Measurements from ENCODE around the gene OSER1. TPM values are rescaled to one million over a fixed set of nuclear protein-coding genes. Genes with fewer than 3 reads are reported as not detected.

The OSER1 gene
- total and polyA plus RNA-seq, 2 of the 8 experiments (the other 6 are each of a cell fraction or from before 2014, with no cell fraction given) = 24.5 to 31.8 TPM

DNA sequence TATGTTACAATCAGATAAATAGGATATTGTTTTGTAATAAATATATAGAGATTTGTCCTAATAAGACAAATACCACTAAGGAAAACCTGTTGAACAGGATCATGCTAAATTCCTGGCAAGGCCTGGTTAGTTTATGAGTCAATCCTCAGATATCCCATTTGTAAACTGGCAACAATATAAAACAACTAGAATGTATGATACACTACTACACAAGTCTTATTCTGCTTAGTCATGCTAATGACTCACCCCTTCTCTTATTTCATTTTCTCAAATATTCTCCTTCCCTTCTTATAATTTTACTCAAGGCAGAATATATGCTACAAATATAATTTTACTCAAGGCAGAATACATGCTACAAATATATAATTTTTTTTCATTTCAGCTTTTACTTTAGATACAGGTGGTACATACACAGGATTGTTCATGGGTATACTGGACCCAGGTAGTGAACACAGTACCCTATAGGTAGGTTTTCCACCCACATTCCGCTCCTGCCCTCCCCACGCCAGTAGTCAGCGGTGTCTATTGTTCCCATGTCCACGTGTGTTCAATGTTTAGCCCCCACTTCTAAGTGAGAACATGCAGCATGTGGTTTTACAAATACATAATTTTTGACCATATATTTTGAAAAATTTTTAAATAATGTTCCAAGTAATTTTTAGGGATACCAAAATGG lies 6.3 kb downstream of the OSER1 start:
- DNase-seq (ENCODE audit: low read depth in 1 of 2, low spot score in 2 of 2) (no peak), FAIRE-seq (no peak)
- Histone ChIP-seq H3K9me3 (ENCODE audit: insufficient read depth in 2 of 2, low read depth in 1 of 2, low read length in 1 of 2) (no peaks in the 10 kb centered on the region), H2BK15ac (ENCODE audit: low read length) (no peak overlapping the region), H2BK20ac (ENCODE audit: low read length) (no peak overlapping the region), H2AFZ (ENCODE audit: low read length) (no peak overlapping the region), H3K36me3 (ENCODE audit: control insufficient read depth in 2 of 4, insufficient read depth in 4 of 4, low read length in 3 of 4) (peaks cover 4 to 57% (median 29%) of the 10 kb centered on the region in 4 experiments; a peak in 7 of 8 replicates), H3K23ac (ENCODE audit: insufficient read length) (no peak overlapping the region), H2BK12ac (ENCODE audit: low read depth, low read length) (no peak overlapping the region), H3K4me3 (ENCODE audit: extremely low read depth in 1 of 4, insufficient read depth in 2 of 4, low read depth in 3 of 4, low read length in 4 of 4) (no peak overlapping the region), H2BK5ac (ENCODE audit: low read depth, low read length) (no peak overlapping the region), H3K14ac (ENCODE audit: insufficient read length) (no peak overlapping the region), H3K79me2 (ENCODE audit: control insufficient read depth in 1 of 2, insufficient read depth in 2 of 2, low read length in 2 of 2) (peaks cover 10 to 69% of the 10 kb centered on the region in 2 experiments), H3K18ac (ENCODE audit: extremely low read depth, low read length) (no peak overlapping the region), H4K5ac (ENCODE audit: insufficient read length, low read depth, low read length) (no peak overlapping the region), H3K4me2 (ENCODE audit: insufficient read depth in 1 of 2, low read depth in 2 of 2, low read length in 2 of 2) (no peak overlapping the region), H3K4ac (replicated peaks; ENCODE audit: insufficient read length, low read depth, low read length) (no peak overlapping the region), H4K91ac (replicated peaks; ENCODE audit: insufficient read length, low read length) (no peak overlapping the region), H3K27me3 (replicated peaks in 1 of 4; ENCODE audit: control insufficient read depth in 3 of 4, extremely low read depth in 1 of 4, insufficient read depth in 3 of 4, low read length in 3 of 4) (no peaks in the 10 kb centered on the region), H3K9ac (replicated peaks in 1 of 4; ENCODE audit: extremely low read depth in 1 of 4, low read depth in 3 of 4, low read length in 3 of 4) (no peak overlapping the region), H3K4me1 (replicated peaks in 1 of 4; ENCODE audit: control insufficient read depth in 3 of 4, insufficient read depth in 4 of 4, low read length in 3 of 4) (peaks cover 0 to 4% (median 2%) of the 10 kb centered on the region in 4 experiments; a peak in 3 of 7 replicates), H2BK120ac (replicated peaks; ENCODE audit: low read depth, low read length) (no peak overlapping the region), H4K8ac (ENCODE audit: extremely low read depth, insufficient read depth, low read length) (no peak overlapping the region), H3K23me2 (ENCODE audit: low read depth, low read length) (no peaks in the 10 kb centered on the region), H3K79me1 (ENCODE audit: low read depth, low read length) (no peaks in the 10 kb centered on the region; the same call in 1 of the 2 replicates), H4K20me1 (replicated peaks in 1 of 2; ENCODE audit: control insufficient read depth in 1 of 2, insufficient read depth in 2 of 2, low read length in 2 of 2) (peaks cover 7 to 8% of the 10 kb centered on the region in 2 experiments), H2AK5ac (ENCODE audit: low read depth, low read length) (no peak overlapping the region), H3K56ac (replicated peaks; ENCODE audit: insufficient read length, low read depth, low read length) (no peak overlapping the region), H3K27ac (ENCODE audit: low read depth, low read length) (no peak overlapping the region)
- 98% methylated on average over 4 of the region's 4 CpGs; no CpG with 5 or more reads in 1 of the 2 experiments for WGBS, 2 experiments (ENCODE audit: extremely low coverage in 1 of 2, insufficient coverage in 1 of 2, insufficient read length in 1 of 2, insufficient replicate concordance in 2 of 2, low coverage in 1 of 2, low lambda C conversion rate in 2 of 2, missing lambda C conversion rate in 1 of 2)
- ChIA-PET CTCF (ENCODE audit: partially characterized antibody) (no interaction called here), POLR2A (ENCODE audit: partially characterized antibody) (interaction anchor here (0.7 kb wide), 1 partner anchor 10 kb away, joined by 3 read pairs; no protein-coding TSS in a partner anchor)
- TF ChIP-seq SIN3A (conservative IDR thresholded peaks at IDR 0.05 in 1 of 2, IDR thresholded peaks at IDR 0.05 in 1 of 2; ENCODE audit: low read depth in 1 of 2, low read length in 2 of 2) = no peak
- TF ChIP-seq BACH1 (IDR thresholded peaks at IDR 0.05; ENCODE audit: low read length) = no peak
- TF ChIP-seq CREB1 (IDR thresholded peaks at IDR 0.05) = no peak
- TF ChIP-seq SP1 (IDR thresholded peaks at IDR 0.05; ENCODE audit: low read depth, low read length) = no peak
- TF ChIP-seq KDM5A (IDR thresholded peaks at IDR 0.05; ENCODE audit: low read length) = no peak
- TF ChIP-seq, protein P1, sequence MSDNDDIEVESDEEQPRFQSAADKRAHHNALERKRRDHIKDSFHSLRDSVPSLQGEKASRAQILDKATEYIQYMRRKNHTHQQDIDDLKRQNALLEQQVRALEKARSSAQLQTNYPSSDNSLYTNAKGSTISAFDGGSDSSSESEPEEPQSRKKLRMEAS (IDR thresholded peaks at IDR 0.05) = no peak
- no peak for TF ChIP-seq ZNF274 (IDR thresholded peaks at IDR 0.05; ENCODE audit: borderline replicate concordance, extremely low read depth, low read length)
- no peak for TF ChIP-seq TCF12 (IDR thresholded peaks at IDR 0.05; ENCODE audit: low read depth, low read length)
- no peak for TF ChIP-seq SIX5 (IDR thresholded peaks at IDR 0.05; ENCODE audit: low read depth, low read length)
- TF ChIP-seq KDM4A (IDR thresholded peaks at IDR 0.05; ENCODE audit: low read depth, low read length, severe bottlenecking) = no peak
- no peak for TF ChIP-seq TBP (IDR thresholded peaks at IDR 0.05; ENCODE audit: low read depth, low read length)
- no peak for TF ChIP-seq CTBP2 (IDR thresholded peaks at IDR 0.05; ENCODE audit: borderline replicate concordance, insufficient read depth, insufficient read length, low read length)
- no peak for TF ChIP-seq RFX5 (IDR thresholded peaks at IDR 0.05; ENCODE audit: borderline replicate concordance, low read depth, low read length)
- no peak for TF ChIP-seq CBX8 (IDR thresholded peaks at IDR 0.05; ENCODE audit: borderline replicate concordance, low read depth, low read length)
